DOHH2 (cell line): ENCODE measurements around the gene KLHL33.
"Not testable (repeated sequence)": the region's sequence is repeated elsewhere in the genome, so short reads cannot be mapped to it uniquely, and the experiment has no call there.

ENCODE experiments used
- H3F3A ChIP-seq: fragments of 200-600 bp; sonication (generic), shearing (Covaris generic); 2 replicates; pipeline ENCODE4 v1.6.0; 2016; ENCODE audit warnings: antibody characterized with exemption, mild to moderate bottlenecking; ENCODE audit not compliant: control insufficient read depth, insufficient read depth
- H3K27ac ChIP-seq: fragments of 200-600 bp; sonication (generic); 2 replicates; pipeline ENCODE4 v1.5.1; 2014; ENCODE audit warnings: low read depth, mild to moderate bottlenecking, low read length, moderate library complexity
- H3K27me3 ChIP-seq: fragments of 200-600 bp; sonication (generic); 2 replicates; pipeline ENCODE4 v1.6.1; 2014; ENCODE audit warnings: mild to moderate bottlenecking, low read length, mixed read lengths; ENCODE audit not compliant: control insufficient read depth
- H3K36me3 ChIP-seq: fragments of 200-600 bp; sonication (generic); 2 replicates; pipeline ENCODE4 v1.6.1; 2014; ENCODE audit warnings: mild to moderate bottlenecking, low read length, moderate library complexity, mixed read lengths; ENCODE audit not compliant: control insufficient read depth
- H3K4me1 ChIP-seq: fragments of 200-600 bp; sonication (generic); 2 replicates; pipeline ENCODE4 v1.6.1; 2014; ENCODE audit warnings: mild to moderate bottlenecking, low read length, mixed read lengths; ENCODE audit not compliant: control insufficient read depth
- H3K4me2 ChIP-seq: fragments of 200-600 bp; sonication (generic); 2 replicates; pipeline ENCODE4 v1.6.0; 2014; ENCODE audit warnings: mild to moderate bottlenecking, low read length, moderate library complexity
- H3K4me3 ChIP-seq: fragments of 200-600 bp; sonication (generic); 2 replicates; pipeline ENCODE4 v1.5.1; 2014; ENCODE audit warnings: mild to moderate bottlenecking, low read length, mixed read lengths
- H3K79me2 ChIP-seq: fragments of 200-600 bp; sonication (generic); 2 replicates; pipeline ENCODE4 v1.6.1; 2014; ENCODE audit warnings: mild to moderate bottlenecking, low read length, mixed read lengths; ENCODE audit not compliant: control insufficient read depth
- H3K9me2 ChIP-seq: fragments of 200-600 bp; sonication (generic); replicated peaks from 2 replicates; pipeline ENCODE4 v1.6.1; 2014; ENCODE audit warnings: mild to moderate bottlenecking, low read length, mixed read lengths; ENCODE audit not compliant: control insufficient read depth
- H3K9me3 ChIP-seq: fragments of 200-600 bp; sonication (generic); 2 replicates; pipeline ENCODE4 v1.6.1; 2014; ENCODE audit warnings: antibody characterized with exemption, low read length, mixed read lengths; ENCODE audit not compliant: control insufficient read depth, insufficient read depth
- H4K20me1 ChIP-seq: fragments of 200-600 bp; sonication (generic); 2 replicates; pipeline ENCODE4 v1.6.0; 2014; ENCODE audit warnings: low read depth, mild to moderate bottlenecking, antibody characterized with exemption, low read length, moderate library complexity; ENCODE audit not compliant: control insufficient read depth, insufficient read depth
- EZH2phosphoT487 ChIP-seq: fragments of 200-600 bp; sonication (generic); IDR thresholded peaks from 2 replicates; pipeline ENCODE4 v1.6.1; 2017; ENCODE audit warnings: borderline replicate concordance, mild to moderate bottlenecking, antibody characterized with exemption, low read length, moderate library complexity, mixed read lengths
- TF ChIP-seq, protein P1 (sequence below): fragments of 200-600 bp; sonication (generic); IDR thresholded peaks from one replicate; pipeline ENCODE4 v1.5.1; 2014; ENCODE audit warnings: antibody characterized with exemption, mild to moderate bottlenecking, low read depth, low read length; ENCODE audit not compliant: poor library complexity, severe bottlenecking

The KLHL33 gene

DNA sequence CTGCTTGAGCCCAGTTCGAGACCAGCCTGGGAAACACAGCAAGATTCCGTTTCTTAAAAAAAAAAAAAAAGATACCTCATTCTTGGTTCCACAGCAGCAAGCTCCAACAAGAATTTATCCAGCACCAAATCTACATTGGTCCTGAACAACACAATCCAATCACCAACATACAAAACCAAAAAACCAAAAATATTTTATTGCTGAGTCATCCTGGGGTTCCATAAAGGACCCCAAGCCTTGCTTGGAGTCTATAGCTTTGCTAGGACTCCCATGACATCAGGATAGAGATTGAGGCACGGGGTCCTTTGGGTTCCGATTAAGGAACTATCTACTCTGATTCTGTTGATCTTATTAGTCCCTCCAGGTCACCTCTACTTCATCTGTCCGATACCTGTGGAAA, 10.9 kb upstream of the KLHL33 start:
- Histone ChIP-seq H3F3A (peaks cover 7% of the 10 kb centered on the region; the same call in 1 of the 2 replicates), H3K27me3 (no peaks in the 10 kb centered on the region), H3K4me1 (peaks cover 6% of the 10 kb centered on the region; the same call in 1 of the 2 replicates), H3K79me2 (peaks cover 3% of the 10 kb centered on the region), H3K9me2 (no peaks in the 10 kb centered on the region), H3K36me3 (peaks cover 71% of the 10 kb centered on the region), H3K27ac (no peak overlapping the region), H3K9me3 (no peaks in the 10 kb centered on the region), H3K4me3 (no peak overlapping the region), H3K4me2 (no peak overlapping the region), H4K20me1 (no peaks in the 10 kb centered on the region)
- no peak for TF ChIP-seq EZH2phosphoT487
- TF ChIP-seq, protein P1, sequence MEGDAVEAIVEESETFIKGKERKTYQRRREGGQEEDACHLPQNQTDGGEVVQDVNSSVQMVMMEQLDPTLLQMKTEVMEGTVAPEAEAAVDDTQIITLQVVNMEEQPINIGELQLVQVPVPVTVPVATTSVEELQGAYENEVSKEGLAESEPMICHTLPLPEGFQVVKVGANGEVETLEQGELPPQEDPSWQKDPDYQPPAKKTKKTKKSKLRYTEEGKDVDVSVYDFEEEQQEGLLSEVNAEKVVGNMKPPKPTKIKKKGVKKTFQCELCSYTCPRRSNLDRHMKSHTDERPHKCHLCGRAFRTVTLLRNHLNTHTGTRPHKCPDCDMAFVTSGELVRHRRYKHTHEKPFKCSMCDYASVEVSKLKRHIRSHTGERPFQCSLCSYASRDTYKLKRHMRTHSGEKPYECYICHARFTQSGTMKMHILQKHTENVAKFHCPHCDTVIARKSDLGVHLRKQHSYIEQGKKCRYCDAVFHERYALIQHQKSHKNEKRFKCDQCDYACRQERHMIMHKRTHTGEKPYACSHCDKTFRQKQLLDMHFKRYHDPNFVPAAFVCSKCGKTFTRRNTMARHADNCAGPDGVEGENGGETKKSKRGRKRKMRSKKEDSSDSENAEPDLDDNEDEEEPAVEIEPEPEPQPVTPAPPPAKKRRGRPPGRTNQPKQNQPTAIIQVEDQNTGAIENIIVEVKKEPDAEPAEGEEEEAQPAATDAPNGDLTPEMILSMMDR = no peak

DNA sequence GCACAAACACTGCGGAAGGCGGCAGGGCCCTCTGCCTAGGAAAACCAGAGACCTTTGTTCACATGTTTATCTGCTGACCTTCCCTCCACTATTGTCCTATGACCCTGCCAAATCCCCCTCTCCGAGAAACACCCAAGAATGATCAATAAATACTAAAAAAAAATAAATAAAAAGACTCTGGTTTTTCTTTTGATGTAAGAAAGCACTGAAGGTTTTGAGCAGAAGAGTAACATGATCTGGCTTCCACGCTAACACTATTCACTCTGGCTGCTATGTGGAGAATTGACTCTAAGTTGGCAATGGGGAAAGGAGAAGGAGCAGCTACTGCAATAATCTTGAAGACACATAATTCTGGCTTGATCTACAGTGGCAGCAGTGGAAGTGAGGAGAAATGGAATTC, 7.7 kb upstream of the KLHL33 start:
- not testable (repeated sequence) for H3K79me2 ChIP-seq, H3K27ac ChIP-seq, H4K20me1 ChIP-seq, H3K9me2 ChIP-seq, H3K4me2 ChIP-seq, H3F3A ChIP-seq, H3K9me3 ChIP-seq, H3K27me3 ChIP-seq, H3K4me3 ChIP-seq
- peaks cover 22% of the 10 kb centered on the region for H3K4me1 ChIP-seq
- H3K36me3 ChIP-seq = peaks cover 40% of the 10 kb centered on the region

DNA sequence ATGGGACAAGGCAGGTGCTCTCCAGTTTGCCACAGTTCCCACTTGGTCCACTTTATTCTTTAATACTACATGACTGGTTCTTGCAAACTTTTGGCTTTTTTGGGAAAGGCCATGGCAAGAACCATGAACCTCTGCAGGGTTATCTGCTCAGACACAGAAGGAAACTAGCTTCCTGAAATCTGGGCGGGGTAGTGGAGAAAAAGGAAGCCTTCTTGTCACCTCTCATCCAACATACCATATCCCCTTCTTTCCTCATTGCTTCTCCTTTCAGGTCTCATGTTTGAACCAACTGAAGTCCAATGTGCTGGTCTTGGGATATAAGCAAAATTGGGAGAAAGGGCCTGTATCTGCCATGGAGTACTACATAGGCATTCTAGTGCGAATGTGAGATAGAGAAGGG, 5.5 kb upstream of the KLHL33 start:
- no peaks in the 10 kb centered on the region for H3K79me2 ChIP-seq
- no peaks in the 10 kb centered on the region for H3K27me3 ChIP-seq
- TF ChIP-seq, protein P1 = no peak
- no peak for TF ChIP-seq EZH2phosphoT487
- no peaks in the 10 kb centered on the region for H3K9me3 ChIP-seq
- H3K9me2 ChIP-seq = no peaks in the 10 kb centered on the region
- H3K4me2 ChIP-seq = no peak overlapping the region
- H4K20me1 ChIP-seq = no peaks in the 10 kb centered on the region
- H3F3A ChIP-seq = peaks cover 7% of the 10 kb centered on the region; the same call in 1 of the 2 replicates
- H3K4me1 ChIP-seq = peaks cover 32% of the 10 kb centered on the region
- no peak overlapping the region for H3K4me3 ChIP-seq
- H3K36me3 ChIP-seq = peaks cover 19% of the 10 kb centered on the region
- H3K27ac ChIP-seq = no peak overlapping the region

DNA sequence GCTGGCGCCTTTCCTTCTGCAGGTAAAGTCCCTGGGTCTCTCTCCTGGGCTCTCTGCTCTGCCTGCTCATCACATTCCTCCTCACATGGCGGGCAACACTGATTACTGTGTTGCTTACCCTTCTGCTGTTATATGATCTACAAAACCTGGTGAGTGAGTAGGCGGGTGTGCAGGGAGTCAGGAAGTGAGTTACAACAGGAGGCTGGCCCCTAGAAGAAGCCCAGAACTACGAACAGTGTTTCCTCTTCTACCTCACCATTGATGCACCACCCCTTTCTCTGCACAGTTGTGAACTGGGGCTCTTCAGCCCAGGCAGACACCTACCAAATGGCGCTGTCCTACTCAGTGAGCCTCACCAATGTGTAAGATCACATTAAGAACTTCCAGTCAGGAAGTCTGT, 4.9 kb upstream of the KLHL33 start:
- no peak overlapping the region for H3K27ac ChIP-seq
- H3K36me3 ChIP-seq = peaks cover 13% of the 10 kb centered on the region
- H3K9me3 ChIP-seq = no peaks in the 10 kb centered on the region
- H3K4me3 ChIP-seq = no peak overlapping the region
- H3K4me2 ChIP-seq = no peak overlapping the region
- H3K4me1 ChIP-seq = peaks cover 31% of the 10 kb centered on the region
- H3K9me2 ChIP-seq = no peaks in the 10 kb centered on the region
- H3K27me3 ChIP-seq = no peaks in the 10 kb centered on the region
- H3K79me2 ChIP-seq = no peaks in the 10 kb centered on the region
- peaks cover 7% of the 10 kb centered on the region; the same call in 1 of the 2 replicates for H3F3A ChIP-seq
- H4K20me1 ChIP-seq = no peaks in the 10 kb centered on the region
- TF ChIP-seq EZH2phosphoT487 = no peak
- TF ChIP-seq, protein P1 = no peak
